HepG2 (cell line): Measurements from ENCODE around the gene TTLL4. TPM values are rescaled to one million over a fixed set of nuclear protein-coding genes. Genes with fewer than 3 reads are reported as not detected.

ENCODE experiments used
- ARID5B ChIP-seq: IDR thresholded peaks from 2 replicates; pipeline ENCODE4 v1.4.0; 2020; ENCODE audit warnings: mild to moderate bottlenecking, missing genetic modification reagents
- CSRNP2 ChIP-seq: sonication (generic); formaldehyde crosslinking; conservative IDR thresholded peaks from 2 replicates; pipeline ENCODE4 v1.8.0; 2022; ENCODE audit warnings: low read depth, missing genetic modification reagents
- HMGXB3 ChIP-seq: sonication (generic); formaldehyde crosslinking; IDR thresholded peaks from 2 replicates; pipeline ENCODE4 v1.4.0; 2020; ENCODE audit warnings: missing genetic modification reagents, borderline replicate concordance
- MTERF4 ChIP-seq: sonication (generic); formaldehyde crosslinking; IDR thresholded peaks from 2 replicates; pipeline ENCODE4 v1.8.0; 2023; ENCODE audit warnings: mild to moderate bottlenecking, missing genetic modification reagents
- SETDB1 ChIP-seq: sonication (generic); formaldehyde crosslinking; IDR thresholded peaks from 2 replicates; pipeline ENCODE4 v1.5.1; 2020; ENCODE audit warnings: missing genetic modification reagents, mild to moderate bottlenecking, borderline replicate concordance
- ZBTB44 ChIP-seq: sonication (generic); formaldehyde crosslinking; IDR thresholded peaks from 2 replicates; pipeline ENCODE4 v1.4.0; 2020; ENCODE audit warnings: missing genetic modification reagents
- ZNF367 ChIP-seq: sonication (generic); formaldehyde crosslinking; IDR thresholded peaks from 2 replicates; pipeline ENCODE4 v1.4.0; 2020; ENCODE audit warnings: missing genetic modification reagents, borderline replicate concordance
- ZNF557 ChIP-seq: sonication (generic); formaldehyde crosslinking; IDR thresholded peaks from 2 replicates; pipeline ENCODE4 v1.4.0; 2020; ENCODE audit warnings: missing genetic modification reagents
- ZNF674 ChIP-seq: sonication (generic); formaldehyde crosslinking; IDR thresholded peaks from 2 replicates; pipeline ENCODE4 v1.5.0; 2020; ENCODE audit warnings: low read depth, mild to moderate bottlenecking, missing genetic modification reagents
- ZSCAN22 ChIP-seq: sonication (generic); formaldehyde crosslinking; IDR thresholded peaks from 2 replicates; pipeline ENCODE4 v1.4.0; 2020; ENCODE audit warnings: mild to moderate bottlenecking, missing genetic modification reagents
- polyA plus RNA-seq, 8 experiments: library from polyadenylated mRNA; depleted of rRNA in 3 of 8; stranded (reverse) in 7 of 8; unstranded in 1 of 8; fragments of >200 nt; fragmentation: Illumina TruSeq in 4 of 8; extraction: Trizol in 4 of 8; gene quantifications; 2 replicates each; pipeline versions ENCODE4 v1.2.1 to v1.2.3, GENCODE V29; 2011 to 2016; ENCODE audit warnings: low read depth in 4 of 8, missing spikeins in 1 of 8, mixed read lengths in 1 of 8; ENCODE audit not compliant: insufficient read depth in 1 of 8
- total RNA-seq, 5 experiments: library from RNA; depleted of rRNA; stranded (reverse); fragments of >200 nt; fragmentation: Illumina TruSeq; extraction: Trizol; gene quantifications; 2 replicates each; pipeline ENCODE4 v1.2.3, GENCODE V29; 2016; ENCODE audit warnings: low read depth in 1 of 5

Gene TTLL4
- total and polyA plus RNA-seq, 2 of the 13 experiments (the other 11 are each of a cell fraction or from before 2014, with no cell fraction given) = 77.5 to 84.6 TPM

- 0 out of 2 replicates have a peak, but pooled peaks have one; percentile 69 for TF ChIP-seq ZBTB44 (CRISPR knock-in tag)
- peak; percentile 80 for TF ChIP-seq ARID5B (CRISPR knock-in tag)
- TF ChIP-seq SETDB1 = no peak
- 0 out of 2 replicates have a peak, but pooled peaks have one; percentile 48 for TF ChIP-seq HMGXB3
- peak; percentile 27 for TF ChIP-seq ZNF367 (CRISPR knock-in tag)
- peak; percentile 86; the same call in 1 of the 2 replicates for TF ChIP-seq MTERF4 (CRISPR knock-in tag)
- peak; percentile 65; the same call in 1 of the 2 replicates for TF ChIP-seq ZNF557 (CRISPR knock-in tag)
- TF ChIP-seq CSRNP2 (CRISPR knock-in tag) = no peak
- TF ChIP-seq ZSCAN22 (CRISPR knock-in tag) = 0 out of 2 replicates have a peak, but pooled peaks have one; percentile 26
- peak; percentile 77; the same call in 1 of the 2 replicates for TF ChIP-seq ZNF674 (CRISPR knock-in tag)
These were observed at the start of gene TTLL4 (continued) for GRCh38 chr2:218710687-218711549.
